SU-DHL-6 (cell line): ENCODE data around the gene MOCS1.

Experiments used
- H2AFZ ChIP-seq: fragments of 200-600 bp; sonication (generic); 2 replicates; pipeline ENCODE4 v1.6.1; 2014; ENCODE audit warnings: low read depth, mild to moderate bottlenecking, moderate library complexity, mixed read lengths, antibody characterized with exemption, low read length; ENCODE audit not compliant: severe bottlenecking
- H3F3A ChIP-seq: fragments of 200-600 bp; shearing (Covaris generic); 2 replicates; pipeline ENCODE4 v1.6.0; 2016; ENCODE audit warnings: antibody characterized with exemption, mild to moderate bottlenecking; ENCODE audit not compliant: insufficient read depth
- H3K27ac ChIP-seq: fragments of 200-600 bp; sonication (generic); 2 replicates; pipeline ENCODE4 v1.5.1; 2016; ENCODE audit warnings: low read depth, mild to moderate bottlenecking, low read length, moderate library complexity, mixed read lengths
- H3K27me3 ChIP-seq: fragments of 200-600 bp; sonication (generic), shearing (Covaris generic); 2 replicates; pipeline ENCODE4 v1.6.0; 2014; ENCODE audit warnings: mild to moderate bottlenecking, low read length
- H3K36me3 ChIP-seq: fragments of 200-600 bp; sonication (generic); 2 replicates; pipeline ENCODE4 v1.6.1; 2014; ENCODE audit warnings: mild to moderate bottlenecking, low read length, mixed read lengths
- H3K4me2 ChIP-seq: fragments of 300-600, 200-600 bp; shearing (Covaris generic), sonication (generic); 2 replicates; pipeline ENCODE4 v1.6.0; 2014; ENCODE audit warnings: low read length, low read depth, mild to moderate bottlenecking; ENCODE audit not compliant: poor library complexity, severe bottlenecking
- H3K4me3 ChIP-seq: fragments of 200-600 bp; sonication (generic); 2 replicates; pipeline ENCODE4 v1.5.1; 2014; ENCODE audit warnings: antibody characterized with exemption, low read length, mild to moderate bottlenecking, mixed read lengths; ENCODE audit not compliant: insufficient read depth, poor library complexity, severe bottlenecking
- H3K79me2 ChIP-seq: fragments of 200-600 bp; sonication (generic); 2 replicates; pipeline ENCODE4 v1.6.1; 2014; ENCODE audit warnings: mild to moderate bottlenecking, low read length, moderate library complexity; ENCODE audit not compliant: insufficient read depth
- H3K9ac ChIP-seq: fragments of 200-600 bp; sonication (generic); 2 replicates; pipeline ENCODE4 v1.7.0; 2014; ENCODE audit warnings: mild to moderate bottlenecking, low read length
- H3K9me2 ChIP-seq: fragments of 200-600 bp; sonication (generic); replicated peaks from 2 replicates; pipeline ENCODE4 v1.6.1; 2014; ENCODE audit warnings: low read length; ENCODE audit not compliant: insufficient read depth
- H3K9me3 ChIP-seq: fragments of 200-600 bp; sonication (generic); 2 replicates; pipeline ENCODE4 v1.6.1; 2014; ENCODE audit warnings: low read length, mixed read lengths; ENCODE audit not compliant: insufficient read depth
- H4K20me1 ChIP-seq: fragments of 200-600 bp; sonication (generic); 2 replicates; pipeline ENCODE4 v1.6.1; 2014; ENCODE audit warnings: low read depth, mild to moderate bottlenecking, antibody characterized with exemption, low read length, moderate library complexity, mixed read lengths
- CTCF ChIP-seq: fragments of 200-600 bp; sonication (generic); IDR thresholded peaks from one replicate; pipeline ENCODE4 v1.5.1; 2017; ENCODE audit warnings: antibody characterized with exemption, mild to moderate bottlenecking, low read length, moderate library complexity; ENCODE audit not compliant: insufficient read depth, poor library complexity, severe bottlenecking
- EZH2phosphoT487 ChIP-seq: fragments of 200-600 bp; sonication (generic), shearing (Covaris generic); conservative IDR thresholded peaks from 2 replicates; pipeline ENCODE4 v1.6.1; 2018; ENCODE audit warnings: mild to moderate bottlenecking, antibody characterized with exemption, low read length, moderate library complexity, mixed read lengths

The MOCS1 gene

DNA sequence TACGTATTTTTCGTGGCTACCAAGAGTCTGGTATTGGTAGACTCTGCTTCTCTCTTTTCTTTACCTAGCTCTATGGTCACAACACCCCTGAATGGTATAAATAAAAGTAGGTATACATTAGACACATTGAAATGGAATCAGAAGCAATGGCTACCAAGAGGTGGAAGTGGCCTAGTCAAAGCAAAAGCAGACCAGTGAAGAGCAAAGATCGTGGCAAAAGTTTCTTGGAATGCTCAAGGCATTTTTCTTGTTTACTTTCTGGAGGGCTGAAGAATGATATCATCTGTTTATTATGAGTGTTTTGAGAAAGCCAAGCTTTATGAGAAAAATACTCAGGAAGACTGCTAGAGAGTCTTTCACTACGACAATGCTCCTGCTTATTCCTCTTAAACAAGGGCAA is 28.6 kb upstream of the MOCS1 start:
- TF ChIP-seq EZH2phosphoT487 (no peak), CTCF (no peak)
- Histone ChIP-seq H3K27me3 (no peaks in the 10 kb centered on the region), H4K20me1 (no peaks in the 10 kb centered on the region), H3K9ac (no peak overlapping the region), H3K79me2 (no peaks in the 10 kb centered on the region), H3K4me2 (no peak overlapping the region), H3K27ac (no peak overlapping the region), H3K9me3 (no peaks in the 10 kb centered on the region), H3K9me2 (no peaks in the 10 kb centered on the region), H3K4me3 (no peak overlapping the region), H3F3A (no peaks in the 10 kb centered on the region), H2AFZ (no peak overlapping the region), H3K36me3 (no peaks in the 10 kb centered on the region)

DNA sequence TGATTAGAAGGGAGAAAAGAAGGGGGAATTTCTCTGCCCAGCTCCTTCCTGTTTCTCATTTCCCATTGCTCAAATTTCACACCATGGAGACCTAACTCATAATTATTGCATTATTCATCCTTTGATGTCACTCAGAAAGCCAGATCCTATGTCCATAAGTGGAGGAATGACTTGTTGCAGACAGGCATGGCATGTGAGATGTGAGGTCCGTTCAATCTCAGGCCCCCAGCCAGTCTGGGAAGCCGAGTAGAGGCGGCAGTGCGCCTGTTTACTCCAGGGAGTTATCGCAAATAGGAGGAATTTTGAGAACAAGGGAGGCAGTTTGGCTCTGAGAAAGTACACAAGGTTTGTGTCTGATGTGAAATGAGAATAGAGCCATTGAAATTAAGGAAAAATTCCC is 26.9 kb upstream of the MOCS1 start:
- no peaks in the 10 kb centered on the region for H3K9me2 ChIP-seq
- H4K20me1 ChIP-seq = no peaks in the 10 kb centered on the region
- no peak for TF ChIP-seq EZH2phosphoT487
- H3F3A ChIP-seq = no peaks in the 10 kb centered on the region
- no peaks in the 10 kb centered on the region for H3K79me2 ChIP-seq
- no peak overlapping the region for H3K4me2 ChIP-seq
- no peaks in the 10 kb centered on the region for H3K9me3 ChIP-seq
- no peaks in the 10 kb centered on the region for H3K36me3 ChIP-seq
- H3K9ac ChIP-seq = no peak overlapping the region
- no peak overlapping the region for H2AFZ ChIP-seq
- no peaks in the 10 kb centered on the region for H3K27me3 ChIP-seq
- H3K4me3 ChIP-seq = no peak overlapping the region
- H3K27ac ChIP-seq = no peak overlapping the region

GRCh38 chr6:39958947-39959346 is 24.7 kb upstream of the MOCS1 start:
- H3K9me2 ChIP-seq = no peaks in the 10 kb centered on the region
- no peaks in the 10 kb centered on the region for H3K79me2 ChIP-seq
- H2AFZ ChIP-seq = no peak overlapping the region
- TF ChIP-seq CTCF (no peak), EZH2phosphoT487 (no peak)
- H3F3A ChIP-seq = no peaks in the 10 kb centered on the region
- no peaks in the 10 kb centered on the region for H3K9me3 ChIP-seq
- no peaks in the 10 kb centered on the region for H4K20me1 ChIP-seq
- no peak overlapping the region for H3K27ac ChIP-seq
- H3K9ac ChIP-seq = no peak overlapping the region
- no peak overlapping the region for H3K4me3 ChIP-seq
- H3K27me3 ChIP-seq = no peaks in the 10 kb centered on the region
- no peak overlapping the region for H3K4me2 ChIP-seq
- no peaks in the 10 kb centered on the region for H3K36me3 ChIP-seq

DNA sequence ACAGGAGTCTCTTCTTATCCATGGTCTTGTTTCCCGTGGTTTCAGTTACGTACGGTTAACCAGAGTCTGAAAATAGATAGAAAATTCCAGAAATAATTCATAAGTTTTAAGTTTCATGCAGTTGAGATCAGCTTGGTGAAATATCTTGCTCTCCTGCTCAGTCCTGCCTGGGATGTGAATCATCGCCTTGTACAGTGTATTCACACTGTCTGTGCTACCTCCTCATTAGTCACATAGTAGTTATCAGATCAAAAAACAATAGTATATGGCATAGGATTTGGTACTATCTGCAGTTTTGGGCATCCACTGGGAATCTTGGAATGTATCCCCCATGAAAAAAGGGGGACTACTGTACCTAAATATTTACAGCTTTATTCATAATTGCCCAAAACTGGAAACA is 22.7 kb upstream of the MOCS1 start:
- H4K20me1 ChIP-seq = no peaks in the 10 kb centered on the region
- H2AFZ ChIP-seq = no peak overlapping the region
- no peaks in the 10 kb centered on the region for H3K79me2 ChIP-seq
- H3K27me3 ChIP-seq = no peaks in the 10 kb centered on the region
- H3K4me3 ChIP-seq = no peak overlapping the region
- no peaks in the 10 kb centered on the region for H3F3A ChIP-seq
- H3K4me2 ChIP-seq = no peak overlapping the region
- H3K9me2 ChIP-seq = no peaks in the 10 kb centered on the region
- H3K36me3 ChIP-seq = no peaks in the 10 kb centered on the region
- H3K27ac ChIP-seq = no peak overlapping the region
- TF ChIP-seq EZH2phosphoT487 = no peak
- TF ChIP-seq CTCF = no peak
- H3K9me3 ChIP-seq = no peaks in the 10 kb centered on the region
- H3K9ac ChIP-seq = no peak overlapping the region
